T-helper 22 cell (primary cell): ENCODE results near the gene HAL.

ENCODE experiments used
- DNase-seq: peaks from one replicate; pipeline ENCODE4 v3.0.0-alpha.2; 2020; ENCODE audit warnings: low read depth

HAL gene

GRCh38 chr12:95942101-95942523 lies 54.0 kb downstream of the HAL start:
- DNase-seq: no peak

GRCh38 chr12:95940514-95940913 lies 55.6 kb downstream of the HAL start:
- no peak for DNase-seq
